Activated naive CD4-positive, alpha-beta T cell treated with anti-CD3 and anti-CD28 coated beads for 36 hours (primary cell): ENCODE measurements around the gene RNF215. TPM values are rescaled to one million over a fixed set of nuclear protein-coding genes. Genes with fewer than 3 reads are reported as not detected.

ENCODE experiments used
- CTCF ChIA-PET: fragments of 350-600 bp; sonication (Branson Sonifier 250); formaldehyde crosslinking; loops from one replicate; lab custom pipeline; 2021; ENCODE audit warnings: antibody characterized with exemption; lab: Charles Lee
- DNase-seq: peaks from one replicate; pipeline ENCODE4 v3.0.0-alpha.2; 2020
- H3K27ac Mint-ChIP-seq: one replicate; pipeline ENCODE4 v1.8.0; 2021; ENCODE audit warnings: mild to moderate bottlenecking, mixed read lengths
- H3K27me3 Mint-ChIP-seq: one replicate; pipeline ENCODE4 v1.8.0; 2021; ENCODE audit warnings: low read depth, mixed read lengths
- H3K36me3 Mint-ChIP-seq: one replicate; pipeline ENCODE4 v1.8.0; 2021; ENCODE audit warnings: low read depth, mixed read lengths
- H3K4me1 Mint-ChIP-seq: one replicate; pipeline ENCODE4 v1.8.0; 2021; ENCODE audit warnings: low read depth, mixed read lengths
- H3K4me3 Mint-ChIP-seq: one replicate; pipeline ENCODE4 v1.8.0; 2021; ENCODE audit warnings: mild to moderate bottlenecking, moderate library complexity, mixed read lengths
- H3K9me3 Mint-ChIP-seq: one replicate; pipeline ENCODE4 v1.8.0; 2021; ENCODE audit warnings: mixed read lengths
- intact Hi-C: fragments of 100-400 bp; cut with micrococcal nuclease; formaldehyde crosslinking; loops from one replicate; pipeline ENCODE4 v1.15.1; 2023
- total RNA-seq, 2 experiments: library from RNA; stranded (reverse); gene quantifications; one replicate each; pipeline ENCODE4 v1.2.3, GENCODE V29; 2021

RNF215 gene
- total RNA-seq, 2 experiments from 2014 or later = 2.8 to 3.9 TPM

DNA sequence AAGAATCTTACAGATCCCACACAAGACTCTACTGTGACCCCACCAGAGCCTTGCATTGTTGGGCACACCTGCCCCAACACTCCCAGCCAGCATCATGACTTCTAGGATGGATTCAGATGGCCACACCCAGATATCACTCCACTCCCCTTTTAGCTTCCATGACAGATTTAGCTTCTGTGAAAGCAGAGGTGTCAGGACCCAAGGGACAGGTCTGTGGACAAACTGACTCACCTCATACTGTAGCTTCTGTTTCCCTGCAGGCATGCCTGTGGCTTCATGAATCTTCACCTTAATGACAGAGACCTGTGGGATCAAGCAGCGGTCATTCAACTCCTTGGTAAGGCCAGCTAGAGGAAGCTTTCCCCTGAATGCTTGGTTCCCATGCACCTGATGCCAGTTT, 52.0 kb downstream of the RNF215 start:
- peaks cover 74% of the 10 kb centered on the region for H3K36me3 Mint-ChIP-seq

DNA sequence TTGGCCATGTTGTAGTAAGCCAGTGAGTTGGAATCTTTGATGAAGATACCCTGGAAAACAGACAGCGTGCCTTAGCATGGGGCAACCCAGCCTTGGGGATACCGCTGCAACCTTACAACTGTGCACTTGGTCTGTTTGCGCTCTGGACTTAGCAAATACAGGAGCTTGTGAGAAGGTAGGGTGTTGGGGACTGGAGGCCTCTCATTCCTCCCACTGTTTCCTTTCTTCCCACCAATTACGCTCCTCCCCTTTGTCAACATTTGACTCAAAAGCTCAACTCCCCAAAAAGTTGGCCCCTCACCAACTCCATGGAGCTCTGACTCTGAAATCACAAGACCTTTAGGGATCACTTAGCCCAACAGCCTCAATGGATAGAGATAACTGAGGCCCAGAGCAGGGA, 52.6 kb downstream of the RNF215 start:
- intact Hi-C loops = no loop called here
- H3K27me3 Mint-ChIP-seq = no peaks in the 10 kb centered on the region
- DNase-seq = no peak
- H3K36me3 Mint-ChIP-seq = peaks cover 70% of the 10 kb centered on the region
- peaks cover 33% of the 10 kb centered on the region for H3K4me1 Mint-ChIP-seq
- no peaks in the 10 kb centered on the region for H3K9me3 Mint-ChIP-seq
- CTCF ChIA-PET = interaction anchor here (0.7 to 1.3 kb wide), 2 partner anchors 11 to 14 kb away, joined by 3 read pairs; no protein-coding TSS in a partner anchor
- no peak overlapping the region for H3K4me3 Mint-ChIP-seq
- peak overlapping the region; percentile 83 for H3K27ac Mint-ChIP-seq

More for the DNA sequence above, 52.0 kb downstream of the RNF215 start:
- Mint-ChIP-seq H3K27me3 (no peaks in the 10 kb centered on the region), H3K27ac (peak overlapping the region; percentile 83), H3K9me3 (no peaks in the 10 kb centered on the region), H3K4me1 (peaks cover 33% of the 10 kb centered on the region), H3K4me3 (no peak overlapping the region)
- intact Hi-C loops = no loop called here
- CTCF ChIA-PET = interaction anchor here (1.3 kb wide), 1 partner anchor 13 kb away, joined by 3 read pairs; no protein-coding TSS in a partner anchor
- no peak for DNase-seq

DNA sequence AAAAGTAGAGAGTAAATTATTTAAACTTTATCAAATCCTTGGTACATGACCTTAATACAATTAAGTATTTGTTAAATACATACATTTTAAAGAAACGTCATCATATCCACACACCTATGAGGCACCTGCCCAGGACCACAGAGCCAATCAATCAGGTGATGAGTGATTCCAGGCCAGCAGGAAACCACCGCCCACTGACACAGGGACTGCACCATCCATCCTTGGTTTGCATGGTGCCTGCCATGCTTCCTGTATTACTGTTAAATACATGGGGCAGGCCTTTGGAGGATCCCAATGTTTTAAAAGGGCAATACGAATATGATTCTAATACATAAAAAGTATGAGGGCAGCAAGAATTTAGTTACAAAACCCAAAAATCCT, 53.5 kb downstream of the RNF215 start:
- CTCF ChIA-PET = interaction anchor here (0.5 kb wide), 1 partner anchor 20 kb away, joined by 3 read pairs; no protein-coding TSS in a partner anchor
- Mint-ChIP-seq H3K4me1 (peaks cover 33% of the 10 kb centered on the region), H3K4me3 (no peak overlapping the region), H3K27me3 (no peaks in the 10 kb centered on the region), H3K36me3 (peaks cover 64% of the 10 kb centered on the region), H3K9me3 (no peaks in the 10 kb centered on the region), H3K27ac (peak overlapping the region; percentile 78)
- peak; percentile 73 for DNase-seq
- intact Hi-C loops = no loop called here

DNA sequence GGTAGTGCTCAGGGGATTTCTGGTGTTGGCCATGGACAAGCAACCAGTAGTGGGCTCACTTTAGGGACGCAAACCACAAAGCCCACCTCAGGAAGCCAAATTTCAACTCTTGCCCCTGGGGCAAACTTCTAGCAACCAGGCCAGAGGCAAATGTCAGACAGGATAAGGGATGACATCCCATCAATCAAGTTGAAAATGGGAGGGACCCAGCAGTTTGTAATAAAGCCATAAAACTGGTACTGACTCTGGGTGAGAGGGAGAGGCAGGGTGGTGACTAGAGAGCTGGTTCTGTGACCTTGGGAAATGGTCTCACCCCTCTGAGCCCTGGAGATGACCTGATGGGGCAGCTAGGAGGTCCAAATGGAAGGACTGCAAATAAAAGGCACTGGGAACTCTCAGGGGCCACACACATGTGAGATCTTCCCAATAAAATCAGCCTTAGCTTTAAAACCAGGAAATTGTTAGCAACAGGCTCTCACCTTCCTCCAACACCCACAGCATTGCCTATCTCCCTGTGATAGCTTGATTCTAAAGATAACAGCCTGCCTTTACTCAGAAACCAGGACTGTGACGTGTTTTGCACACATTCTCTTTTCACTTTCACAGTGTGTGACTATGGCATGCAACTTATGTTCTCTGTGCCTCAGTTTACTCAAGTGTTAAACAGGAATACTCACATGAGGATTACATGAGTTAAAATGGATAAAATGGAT, 54.1 kb downstream of the RNF215 start:
- Mint-ChIP-seq H3K27me3 (no peaks in the 10 kb centered on the region), H3K9me3 (no peaks in the 10 kb centered on the region), H3K4me3 (no peak overlapping the region), H3K27ac (peak overlapping the region; percentile 78), H3K4me1 (peaks cover 33% of the 10 kb centered on the region), H3K36me3 (peaks cover 61% of the 10 kb centered on the region)
- DNase-seq = no peak
- CTCF ChIA-PET = interaction anchor here (0.8 to 4.3 kb wide), 2 partner anchors 37 to 45 kb away, joined by 3 to 18 read pairs; partner anchors contain the start of gene CASTOR1
- intact Hi-C loops = no loop called here

DNA sequence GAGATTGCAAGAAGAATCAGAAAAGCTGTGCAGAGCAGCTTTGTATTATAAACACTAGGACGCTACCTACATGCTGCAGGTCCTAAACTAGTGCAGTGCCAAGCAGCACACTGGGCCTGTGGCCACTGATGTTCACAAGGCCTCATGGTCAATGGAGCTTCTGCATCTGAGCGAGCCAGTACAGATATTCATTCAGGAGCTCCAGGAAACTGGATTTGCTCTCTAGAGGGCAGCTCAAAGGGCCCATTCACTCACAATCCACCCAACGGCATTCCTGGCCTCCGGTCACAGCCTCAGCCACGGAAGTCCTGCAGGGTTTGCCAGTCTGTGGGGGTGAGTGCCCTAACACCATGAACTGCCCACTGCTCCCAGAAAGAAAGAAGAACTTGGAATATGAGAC, 54.7 kb downstream of the RNF215 start:
- Mint-ChIP-seq H3K27me3 (no peaks in the 10 kb centered on the region), H3K9me3 (no peaks in the 10 kb centered on the region), H3K27ac (peak overlapping the region; percentile 78), H3K4me1 (peaks cover 37% of the 10 kb centered on the region), H3K4me3 (no peak overlapping the region), H3K36me3 (peaks cover 56% of the 10 kb centered on the region)
- intact Hi-C loops = no loop called here
- CTCF ChIA-PET = interaction anchor here (0.7 to 4.3 kb wide), 3 partner anchors 37 to 52 kb away, joined by 3 to 18 read pairs (median 4); partner anchors contain the start of gene CASTOR1
- DNase-seq = no peak

Other genes with a start within 250 kb of the RNF215 start
- 100 to 1,000 TPM; 111 to 115 TPM for gene LIF, start 140.7 kb downstream of the RNF215 start, total RNA-seq
- gene OSM, start 120.6 kb downstream of the RNF215 start, total RNA-seq = 10 to 100 TPM in 1 of 2 experiments, 1 to 10 TPM in 1; 8.9 to 11.2 TPM
- 1 to 10 TPM; 2.1 to 3.8 TPM for gene CASTOR1, start 97.9 kb downstream of the RNF215 start, total RNA-seq
- 10 to 100 TPM; 19.4 to 21.4 TPM for gene TBC1D10A, start 60.5 kb downstream of the RNF215 start, total RNA-seq
- 100 to 1,000 TPM; 274 to 276 TPM for gene SF3A1, start 30.5 kb downstream of the RNF215 start, total RNA-seq
- 1 to 10 TPM; 1.1 to 1.5 TPM for gene CCDC157, start 30.4 kb downstream of the RNF215 start, total RNA-seq
- gene SEC14L2, start 9.6 kb upstream of the RNF215 start, total RNA-seq = 1 to 10 TPM; 8.2 to 8.8 TPM
- gene MTFP1, start 38.4 kb upstream of the RNF215 start, total RNA-seq = 10 to 100 TPM; 36.6 to 37.1 TPM
- not detected for gene SEC14L3, start 84.6 kb upstream of the RNF215 start, total RNA-seq
- not detected for gene SEC14L4, start 118.3 kb upstream of the RNF215 start, total RNA-seq
- not detected for gene SEC14L6, start 159.3 kb upstream of the RNF215 start, total RNA-seq
- gene GAL3ST1, start 187.3 kb upstream of the RNF215 start, total RNA-seq = under 1 TPM; 0.27 to 0.29 TPM
- gene PES1, start 204.5 kb upstream of the RNF215 start, total RNA-seq = 10 to 100 TPM; 92.8 to 96.7 TPM
- gene TCN2, start 219.8 kb upstream of the RNF215 start, total RNA-seq = under 1 TPM; 0.19 to 0.22 TPM
- gene SLC35E4, start 248.4 kb upstream of the RNF215 start, total RNA-seq = 1 to 10 TPM; 2.2 TPM